ENCODE measurements around the gene RGMB. TPM values are rescaled to one million over a fixed set of nuclear protein-coding genes. Genes with fewer than 3 reads are reported as not detected.

Gene RGMB
- total and polyA plus RNA-seq, 2 of the 13 experiments (the other 11 are each of a cell fraction or from before 2014, with no cell fraction given) = 3.0 to 3.8 TPM

- H4K20me1 ChIP-seq (ENCODE audit: insufficient read depth, low read length) = 0 out of 2 replicates have a peak, but pooled peaks cover 3% of the 10 kb centered on the region
- CTCF ChIA-PET (ENCODE audit: low intra/inter-chr PET ratio, low total read pairs) = no interaction called here
- DNase-seq (ENCODE audit: low spot score) (no peak), ATAC-seq (no peak), FAIRE-seq (no peak)
- BruUV-seq (replicated peaks) = no TSS peak
- no peak overlapping the region for H3K4me3 ChIP-seq (replicated peaks in 1 of 3; ENCODE audit: insufficient read depth in 1 of 3, low read depth in 2 of 3, low read length in 3 of 3)
- peaks cover 12 to 22% of the 10 kb centered on the region in 2 experiments; a peak in 4 of 5 replicates for H3K36me3 ChIP-seq (replicated peaks in 1 of 2; ENCODE audit: control insufficient read depth in 1 of 2, insufficient read depth in 2 of 2, low read length in 2 of 2)
- in situ Hi-C loops (cut with HindIII; ENCODE audit: extremely low pct_ligation_motif_present, low pct_unique_long_range_greater_than_20kb) = no loop called here
- peak overlapping the region; percentile 59 for H3K27ac ChIP-seq (ENCODE audit: extremely low read length, insufficient read depth, low read length)
- intact Hi-C loops (cut with micrococcal nuclease; ENCODE audit: unreplicated experiment) = no loop called here
- WGBS (ENCODE audit: low lambda C conversion rate) = 93% methylated on average over 3 of the region's 3 CpGs
- POLR2A ChIA-PET = no interaction called here
- no peak overlapping the region for H2AFZ ChIP-seq (ENCODE audit: low read length)
- no peak overlapping the region for H3K4me2 ChIP-seq (ENCODE audit: low read depth, low read length)
- H3K79me2 ChIP-seq (ENCODE audit: insufficient read depth, low read length) = peaks cover 38% of the 10 kb centered on the region
- peaks cover 55% of the 10 kb centered on the region for H3K4me1 ChIP-seq (ENCODE audit: insufficient read depth, low read length)
- H3K27me3 ChIP-seq (ENCODE audit: control insufficient read depth in 1 of 2, insufficient read depth in 2 of 2, low read length in 2 of 2) = no peaks in the 10 kb centered on the region
- TF ChIP-seq ELF1 (CRISPR knock-in tag; IDR thresholded peaks at IDR 0.05) = no peak
- no peak for TF ChIP-seq ZNF44 (CRISPR knock-in tag; IDR thresholded peaks at IDR 0.05)
- TF ChIP-seq ZNF264 (CRISPR knock-in tag; IDR thresholded peaks at IDR 0.05) = no peak
- no peak for TF ChIP-seq RFX1 (IDR thresholded peaks at IDR 0.05)
- no peak for TF ChIP-seq ZNF354B (CRISPR knock-in tag; IDR thresholded peaks at IDR 0.05)
- TF ChIP-seq KMT2B (CRISPR knock-in tag; IDR thresholded peaks at IDR 0.05) = no peak
- TF ChIP-seq ARID5B (CRISPR knock-in tag; IDR thresholded peaks at IDR 0.05) = no peak
- no peak for TF ChIP-seq ZNF724P (CRISPR knock-in tag; IDR thresholded peaks at IDR 0.05; ENCODE audit: borderline replicate concordance)
- TF ChIP-seq NR2C2 (CRISPR knock-in tag; IDR thresholded peaks at IDR 0.05; ENCODE audit: borderline replicate concordance) = no peak
- no peak for TF ChIP-seq ONECUT2 (CRISPR knock-in tag; IDR thresholded peaks at IDR 0.05)
- H3K9me3 ChIP-seq (ENCODE audit: low read length) = no peaks in the 10 kb centered on the region
- H3K9ac ChIP-seq (ENCODE audit: insufficient read depth, low read depth, low read length) = no peak overlapping the region
Observed at GRCh38 chr5:98780390-98780789, 6.9 kb downstream of the RGMB start.

All from HepG2 (cell line).